Thyroid gland (tissue), 4 donors: ENCODE data around the gene NAIF1. TPM values are rescaled to one million over a fixed set of nuclear protein-coding genes. Genes with fewer than 3 reads are reported as not detected.
A peak's percentile ranks its signal among the peaks of the same experiment; 100 is the strongest.

Experiments
- DNase-seq, 2 donors: peaks; one replicate each; pipeline ENCODE4 v3.0.0-alpha.2; 2019
- H3K27ac ChIP-seq, 3 donors: fragments of 200-600 bp; sonication (generic); 1 replicate in 2 of 3; 2 replicates in 1 of 3; pipeline ENCODE4 v1.5.1; 2016 to 2019; ENCODE audit warnings: mild to moderate bottlenecking in 1 of 3, moderate library complexity in 1 of 3
- H3K27me3 ChIP-seq: fragments of 200-600 bp; sonication (generic); one replicate; pipeline ENCODE4 v1.5.1; 2019
- H3K36me3 ChIP-seq, 2 donors: fragments of 200-600 bp; sonication (generic); one replicate each; pipeline ENCODE4 v1.5.1; 2016 to 2019
- H3K4me1 ChIP-seq, 2 donors: fragments of 200-600 bp; sonication (generic); one replicate each; pipeline ENCODE4 v1.5.1; 2017 to 2019
- H3K4me3 ChIP-seq, 3 donors: fragments of 200-600 bp; sonication (generic); replicated peaks in 1 of 3; 1 replicate in 2 of 3; 2 replicates in 1 of 3; pipeline ENCODE4 v1.5.1; 2016; ENCODE audit warnings: mild to moderate bottlenecking in 1 of 3
- H3K9me3 ChIP-seq: fragments of 200-600 bp; sonication (generic); one replicate; pipeline ENCODE4 v1.5.1; 2017
- POLR2A ChIP-seq, 2 donors: fragments of 450-650 bp; IDR thresholded peaks; one replicate each; pipeline ENCODE4 v1.6.1; 2017; ENCODE audit warnings: antibody characterized with exemption in 2 of 2, mild to moderate bottlenecking in 2 of 2, moderate library complexity in 1 of 2
- WGBS, 2 donors: methylation state at CpG; one replicate each; pipeline ENCODE4 v1.1.5; 2017; 5-methylcytosine and 5-hydroxymethylcytosine counted together
- intact Hi-C: fragments of 100-400 bp; cut with DNase I; formaldehyde crosslinking; loops from one replicate; pipeline ENCODE4 v1.15.1; 2023
- total RNA-seq, 4 donors: library from RNA; depleted of rRNA; stranded (reverse); fragments of >200 nt; gene quantifications; one replicate each; pipeline ENCODE4 v1.2.3, GENCODE V29; 2016
- TF ChIP-seq, protein P1 (sequence below), 6 experiments: fragments of 200-600 bp in 3 of 6; fragments of 450-650 bp in 3 of 6; sonication (generic) in 3 of 6; IDR thresholded peaks; one replicate each; pipeline ENCODE4 v1.5.1; 2016 to 2019; ENCODE audit warnings: antibody characterized with exemption in 6 of 6, mild to moderate bottlenecking in 2 of 6, inconsistent platforms in 1 of 6, moderate library complexity in 1 of 6

The NAIF1 gene
- total RNA-seq, 4 donors from 2014 or later, result 5.3 to 17.2 (median 9.4) TPM

DNA sequence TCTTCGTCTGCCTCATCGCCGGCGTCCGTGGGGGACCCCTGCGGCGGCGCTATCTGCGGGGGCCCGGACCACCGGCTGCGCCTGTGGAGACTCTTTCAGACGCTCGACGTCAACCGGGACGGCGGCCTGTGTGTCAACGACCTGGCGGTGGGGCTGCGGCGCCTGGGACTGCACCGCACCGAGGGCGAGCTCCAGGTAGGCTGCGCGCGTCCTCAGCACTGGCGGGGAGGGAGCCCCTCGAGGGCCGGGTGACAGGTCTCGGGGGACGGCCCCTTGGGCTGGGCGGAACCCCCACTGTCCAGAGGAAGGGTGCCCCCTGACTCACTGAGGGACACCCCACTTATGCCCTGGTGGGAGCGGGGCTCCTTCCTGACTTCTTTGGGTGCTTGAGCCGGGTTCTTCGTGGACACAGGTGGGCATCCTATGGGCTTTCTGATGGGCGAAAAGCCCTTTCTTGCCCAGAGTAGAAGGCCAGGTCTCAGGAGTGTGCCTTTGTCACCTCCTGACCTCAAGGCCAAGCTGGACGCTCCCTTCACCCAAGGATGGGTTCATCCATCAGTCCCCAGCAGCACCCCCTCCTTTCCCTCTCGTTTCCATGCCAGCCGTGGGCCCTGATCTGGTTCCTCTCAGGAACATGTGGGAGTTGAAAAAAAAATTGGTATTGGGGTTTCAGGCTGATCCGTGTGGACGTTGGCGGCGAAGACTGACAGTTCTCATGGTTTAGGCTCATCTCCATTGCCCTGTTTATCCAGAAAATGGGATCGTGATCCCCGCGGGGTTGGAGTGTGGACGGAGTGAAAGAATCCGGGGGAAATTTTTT is 1.5 kb upstream of the NAIF1 start:
- intact Hi-C loops, result no loop called here
- peaks cover 55 to 68% of the 10 kb centered on the region in 2 donors for H3K4me1 ChIP-seq
- peak; percentile 40 to 42 for DNase-seq
- H3K4me3 ChIP-seq, result peak overlapping the region; percentile 87 to 99 (median 97)
- no peak for TF ChIP-seq POLR2A (IDR thresholded peaks at IDR 0.05)
- TF ChIP-seq, protein P1, sequence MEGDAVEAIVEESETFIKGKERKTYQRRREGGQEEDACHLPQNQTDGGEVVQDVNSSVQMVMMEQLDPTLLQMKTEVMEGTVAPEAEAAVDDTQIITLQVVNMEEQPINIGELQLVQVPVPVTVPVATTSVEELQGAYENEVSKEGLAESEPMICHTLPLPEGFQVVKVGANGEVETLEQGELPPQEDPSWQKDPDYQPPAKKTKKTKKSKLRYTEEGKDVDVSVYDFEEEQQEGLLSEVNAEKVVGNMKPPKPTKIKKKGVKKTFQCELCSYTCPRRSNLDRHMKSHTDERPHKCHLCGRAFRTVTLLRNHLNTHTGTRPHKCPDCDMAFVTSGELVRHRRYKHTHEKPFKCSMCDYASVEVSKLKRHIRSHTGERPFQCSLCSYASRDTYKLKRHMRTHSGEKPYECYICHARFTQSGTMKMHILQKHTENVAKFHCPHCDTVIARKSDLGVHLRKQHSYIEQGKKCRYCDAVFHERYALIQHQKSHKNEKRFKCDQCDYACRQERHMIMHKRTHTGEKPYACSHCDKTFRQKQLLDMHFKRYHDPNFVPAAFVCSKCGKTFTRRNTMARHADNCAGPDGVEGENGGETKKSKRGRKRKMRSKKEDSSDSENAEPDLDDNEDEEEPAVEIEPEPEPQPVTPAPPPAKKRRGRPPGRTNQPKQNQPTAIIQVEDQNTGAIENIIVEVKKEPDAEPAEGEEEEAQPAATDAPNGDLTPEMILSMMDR (IDR thresholded peaks at IDR 0.05), result no peak
- no peaks in the 10 kb centered on the region for H3K36me3 ChIP-seq
- H3K9me3 ChIP-seq, result no peaks in the 10 kb centered on the region
- WGBS, 2 donors, result 5 to 6% methylated on average over 16 to 19 of the region's 50 CpGs
- no peaks in the 10 kb centered on the region for H3K27me3 ChIP-seq
- peak overlapping the region; percentile 89 to 97 (median 91) for H3K27ac ChIP-seq

DNA sequence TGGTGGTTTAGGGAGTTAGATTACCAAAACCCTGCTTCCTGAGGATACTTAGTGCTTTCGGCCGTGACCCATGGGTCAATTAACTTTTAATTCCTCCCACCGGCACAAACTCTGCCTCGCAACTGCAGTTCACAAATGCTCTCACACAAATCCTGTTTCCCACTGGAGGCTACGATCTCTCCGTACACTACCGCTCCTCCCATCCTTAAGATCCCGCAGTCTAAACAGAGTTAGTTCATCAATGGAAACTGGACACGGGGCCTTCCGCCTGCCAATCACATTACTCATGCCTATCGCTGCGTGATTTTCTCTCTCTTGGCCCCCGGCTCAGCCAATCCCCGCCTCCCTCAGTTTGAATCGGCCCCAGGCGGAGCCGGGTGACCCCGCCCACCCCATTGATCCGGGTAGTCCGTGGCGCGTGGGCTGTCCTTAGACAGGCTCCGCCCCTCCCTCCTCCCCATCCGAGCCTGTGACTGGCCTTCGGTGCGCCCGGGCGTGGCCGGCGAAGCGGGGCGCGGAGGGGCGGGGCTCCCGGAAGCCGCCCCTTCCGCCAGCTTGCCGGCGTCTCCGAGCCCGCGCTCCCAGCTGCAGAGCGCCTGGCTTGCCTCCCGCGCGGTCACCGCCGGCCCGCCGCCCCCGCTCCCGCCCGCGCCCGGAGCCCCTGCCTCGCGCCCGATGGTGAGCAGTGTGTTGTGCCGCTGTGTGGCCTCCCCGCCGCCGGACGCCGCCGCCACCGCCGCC is 695 bp upstream of the NAIF1 start, which contains the start of gene SLC25A25:
SLC25A25 (plus strand) TSS at position 588 of the 741 bp plus-strand sequence; CDS start at position 676, 88 bp downstream.
- H3K4me1 ChIP-seq, result peaks cover 47 to 60% of the 10 kb centered on the region in 2 donors
- H3K27ac ChIP-seq, result peak within 1 kb of the TSS; percentile 97 to 100 (median 100)
- peak within 1 kb of the TSS; percentile 87 to 99 (median 97) for H3K4me3 ChIP-seq
- DNase-seq, result peak; percentile 100
- WGBS, 2 donors, result 0 to 1% methylated on average over 20 to 26 of the region's 67 CpGs
- H3K27me3 ChIP-seq, result no peaks in the 10 kb centered on the region
- H3K9me3 ChIP-seq, result no peaks in the 10 kb centered on the region
- TF ChIP-seq POLR2A (IDR thresholded peaks at IDR 0.05), result peak; percentile 91 to 98
- TF ChIP-seq, protein P1 (IDR thresholded peaks at IDR 0.05), result no peak
- no peaks in the 10 kb centered on the region for H3K36me3 ChIP-seq
- intact Hi-C loops, result no loop called here

DNA sequence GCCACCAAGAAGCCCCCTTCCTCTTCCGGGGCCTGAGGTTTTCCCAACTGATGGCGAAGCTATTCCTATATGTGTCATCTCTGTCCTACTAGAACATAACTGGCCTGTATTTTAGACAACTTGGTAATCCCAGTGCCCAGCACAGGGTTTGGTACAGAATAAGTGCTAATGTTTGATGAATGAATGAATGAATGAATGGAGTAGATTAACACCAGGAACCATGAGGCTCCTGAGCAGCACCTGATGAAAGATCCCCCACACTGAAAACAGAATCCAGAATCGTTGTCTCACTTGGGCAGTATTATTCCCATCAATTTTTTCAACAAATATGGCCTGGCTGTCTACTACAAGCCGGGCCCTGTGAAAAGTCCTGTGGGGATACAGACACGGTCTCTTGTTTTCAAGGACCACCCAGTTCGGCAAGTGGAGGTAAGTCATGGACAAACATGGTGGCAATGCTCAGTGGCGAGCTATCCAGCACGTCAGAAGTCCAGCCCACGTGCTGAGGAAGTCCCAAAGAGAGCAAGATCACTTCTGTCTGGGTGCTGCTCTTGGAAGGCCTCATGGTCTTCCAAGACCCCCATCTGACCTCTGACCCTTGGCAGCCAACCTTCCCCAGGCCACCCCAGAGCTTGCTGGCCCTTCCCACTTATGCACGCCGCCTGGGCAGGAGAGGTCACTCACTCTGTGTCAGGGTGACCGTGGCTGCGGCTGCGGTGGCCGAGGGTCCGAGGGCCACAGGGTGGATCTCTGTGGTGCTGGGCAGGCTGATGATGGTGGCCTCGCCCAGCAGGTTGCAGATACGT is 1.0 kb downstream of the NAIF1 start:
- Histone ChIP-seq H3K36me3 (no peaks in the 10 kb centered on the region), H3K27me3 (no peaks in the 10 kb centered on the region), H3K4me3 (peak overlapping the region in 1 of 3 donors; percentile 45), H3K9me3 (no peaks in the 10 kb centered on the region), H3K27ac (peak overlapping the region in 2 of 3 donors; percentile 83 to 100), H3K4me1 (peaks cover 35 to 58% of the 10 kb centered on the region in 2 donors)
- TF ChIP-seq, protein P1 (IDR thresholded peaks at IDR 0.05), result no peak
- TF ChIP-seq POLR2A (IDR thresholded peaks at IDR 0.05), result no peak
- no peak for DNase-seq
- intact Hi-C loops, result no loop called here
- WGBS, 2 donors, result 91 to 94% methylated on average over 9 to 14 of the region's 18 CpGs

DNA sequence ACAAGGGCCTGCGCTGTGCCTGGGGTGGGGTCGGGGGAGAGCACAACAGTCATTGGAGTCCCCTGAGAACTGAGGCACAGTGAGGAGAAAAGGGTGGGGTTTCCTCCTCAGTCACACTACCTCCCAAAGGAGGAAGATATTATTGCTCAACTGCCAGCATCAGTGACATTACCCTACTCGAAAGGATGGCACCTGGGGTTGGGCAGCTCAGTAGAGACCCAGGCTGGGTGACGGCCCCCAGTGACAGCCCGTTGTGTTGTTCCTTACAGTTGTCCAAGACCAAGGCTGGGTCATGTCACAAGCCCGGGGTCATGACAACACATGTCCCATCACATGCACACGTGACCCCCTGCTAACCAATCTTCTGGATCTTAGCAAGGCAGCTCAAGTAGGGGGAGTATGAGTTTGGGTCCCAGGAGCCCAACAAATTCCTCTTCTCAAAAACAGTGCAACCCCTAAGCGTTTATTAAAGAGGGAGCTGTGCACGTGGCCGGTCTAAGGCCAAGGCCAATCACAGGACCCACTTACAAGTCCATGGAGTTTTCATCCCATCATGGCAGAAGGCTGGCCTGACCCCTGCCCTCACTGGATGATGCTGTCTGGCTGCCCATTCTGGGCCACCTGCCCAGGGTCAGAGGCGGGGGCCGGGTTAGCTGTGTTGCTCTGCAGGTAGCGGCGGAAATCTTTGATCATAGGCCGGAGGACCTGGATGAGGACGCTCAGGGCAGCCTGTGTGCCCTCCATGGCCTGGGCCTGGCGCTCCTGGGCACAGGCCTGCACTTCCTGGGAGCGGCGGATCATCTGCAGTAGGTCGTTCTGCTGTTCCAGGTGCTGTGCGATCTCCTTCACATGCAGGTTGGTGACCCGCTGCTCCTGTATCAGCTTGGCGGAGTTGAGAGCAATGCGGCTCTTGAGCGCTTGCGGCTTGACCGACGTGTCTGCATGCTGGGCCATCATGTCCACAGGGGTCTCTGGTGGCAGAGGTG is 4.0 kb downstream of the NAIF1 start:
- no peaks in the 10 kb centered on the region for H3K36me3 ChIP-seq
- H3K27me3 ChIP-seq, result no peaks in the 10 kb centered on the region
- intact Hi-C loops, result no loop called here
- no peak for TF ChIP-seq POLR2A (IDR thresholded peaks at IDR 0.05)
- TF ChIP-seq, protein P1 (IDR thresholded peaks at IDR 0.05), result no peak
- H3K4me3 ChIP-seq, result no peak overlapping the region
- H3K9me3 ChIP-seq, result no peaks in the 10 kb centered on the region
- DNase-seq, result no peak
- 93% methylated on average over 22 of the region's 28 CpGs for WGBS, 2 donors
- peaks cover 20 to 42% of the 10 kb centered on the region in 2 donors for H3K4me1 ChIP-seq
- H3K27ac ChIP-seq, result no peak overlapping the region
